Measurements from ENCODE around the gene NCLN.
"Not testable (repeated sequence)": the region's sequence is repeated elsewhere in the genome, so short reads cannot be mapped to it uniquely, and the experiment has no call there.

The NCLN gene

DNA sequence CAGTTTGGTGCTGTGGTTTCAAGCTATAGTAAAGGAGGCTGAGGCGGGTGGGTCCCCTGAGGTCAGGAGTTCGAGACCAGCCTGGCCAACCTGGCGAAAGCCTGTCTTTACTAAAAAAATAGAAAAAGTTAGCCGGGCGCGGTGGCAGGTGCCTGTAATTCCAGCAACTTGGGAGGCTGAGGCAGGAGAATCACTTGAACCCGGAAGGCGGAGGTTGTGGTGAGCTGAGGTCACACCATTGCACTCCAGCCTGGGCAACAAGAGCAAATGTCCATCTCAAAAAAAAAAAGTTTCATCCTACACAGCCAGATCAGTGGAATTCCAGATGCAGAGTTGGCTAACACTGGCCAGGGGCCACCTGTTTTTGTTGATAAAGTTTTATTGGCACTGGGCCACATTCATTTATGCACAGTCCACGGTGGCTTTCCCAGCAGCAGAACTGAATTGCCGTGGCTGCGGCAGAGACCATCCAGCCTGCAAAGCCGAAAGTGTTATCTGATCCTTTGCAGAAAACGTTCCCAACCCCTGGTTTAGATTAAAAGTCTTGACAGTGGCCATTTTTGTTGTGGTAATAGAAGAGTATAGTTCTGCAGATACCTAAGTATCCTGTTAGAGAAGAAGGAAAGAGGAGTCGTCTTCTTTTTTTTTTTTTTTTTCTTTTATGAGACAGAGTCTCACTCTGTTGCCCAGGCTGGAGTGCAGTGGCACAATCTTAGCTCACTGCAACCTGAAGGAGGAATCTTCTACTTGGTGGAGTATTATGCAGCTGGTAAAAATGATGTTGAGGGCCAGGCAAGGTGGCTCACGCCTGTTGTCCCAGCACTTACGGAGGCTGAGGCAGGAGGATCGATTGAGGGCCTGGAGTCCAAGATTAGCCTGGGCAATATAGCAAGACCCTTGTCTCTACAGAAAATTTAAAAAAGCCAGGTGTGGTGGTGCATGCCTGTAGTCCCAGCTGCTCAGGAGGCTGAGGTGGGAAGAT is 8.7 kb downstream of the NCLN start:
- Mint-ChIP-seq H3K4me1 (peaks cover 2% of the 10 kb centered on the region), H3K27me3 (no peaks in the 10 kb centered on the region), H3K9me3 (no peaks in the 10 kb centered on the region), H3K36me3 (ENCODE audit: low read depth) (peaks cover 15% of the 10 kb centered on the region), H3K27ac (no peak overlapping the region), H3K4me3 (no peak overlapping the region)
- no peak for DNase-seq
- no peak for ATAC-seq

DNA sequence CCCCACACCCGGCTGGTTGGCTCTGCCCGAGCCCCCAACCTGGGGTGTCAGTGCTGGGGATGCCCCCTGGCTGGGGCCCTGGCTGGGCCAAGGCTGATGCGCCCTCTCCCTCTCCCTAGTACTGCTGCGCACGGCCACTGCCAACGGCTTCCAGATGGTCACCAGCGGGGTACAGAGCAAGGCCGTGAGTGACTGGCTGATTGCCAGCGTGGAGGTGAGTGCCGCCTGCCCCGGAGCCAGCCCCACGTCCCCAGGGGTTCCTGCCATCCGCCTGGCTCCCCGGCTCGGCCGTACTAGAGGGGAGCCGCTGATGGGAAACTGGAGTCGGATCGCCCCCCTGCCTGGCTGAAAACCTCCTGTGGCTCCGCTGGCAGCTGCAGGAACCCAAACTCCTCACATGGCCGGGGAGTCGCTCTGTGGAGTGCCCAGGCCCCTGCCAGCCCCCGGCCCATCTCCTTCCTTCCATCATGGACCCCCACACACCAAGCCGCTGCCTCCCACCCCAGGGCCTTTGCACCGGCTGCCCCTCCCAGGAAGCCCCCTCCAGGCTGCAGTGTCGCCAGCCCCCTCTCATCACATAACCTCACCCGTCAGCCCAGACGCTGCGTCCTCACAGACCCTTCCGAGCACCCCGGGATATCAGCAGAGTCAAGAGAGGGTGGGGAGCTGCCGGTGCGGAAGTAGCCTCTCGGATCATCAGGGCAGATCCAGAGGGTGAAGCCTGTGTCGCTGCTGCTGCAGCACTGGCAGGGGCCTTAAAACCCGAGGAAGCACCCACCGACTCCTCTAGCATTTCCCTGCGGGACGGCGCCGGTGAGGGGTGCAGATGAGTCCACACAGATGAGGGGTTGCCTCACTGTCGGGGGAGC is 10.6 kb downstream of the NCLN start:
- Mint-ChIP-seq H3K4me1 (peaks cover 2% of the 10 kb centered on the region), H3K9me3 (no peaks in the 10 kb centered on the region), H3K27me3 (no peaks in the 10 kb centered on the region), H3K27ac (no peak overlapping the region), H3K4me3 (no peak overlapping the region), H3K36me3 (ENCODE audit: low read depth) (peaks cover 12% of the 10 kb centered on the region)
- ATAC-seq (no peak), DNase-seq (no peak)

DNA sequence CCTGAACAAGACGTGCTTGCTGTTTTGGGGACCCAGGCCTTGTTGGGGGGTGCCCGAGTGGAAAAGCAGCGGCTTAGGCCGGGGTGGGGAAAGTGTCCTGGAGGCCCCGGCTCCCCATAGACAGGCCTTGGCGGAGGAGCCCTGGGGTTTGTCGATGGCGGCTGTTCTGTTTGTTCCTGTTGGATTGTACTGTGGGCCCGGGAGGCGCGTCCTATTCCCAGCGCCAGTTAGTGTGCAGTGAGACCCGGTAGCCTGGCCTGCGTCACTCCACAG is 11.1 kb downstream of the NCLN start:
- peaks cover 12% of the 10 kb centered on the region for H3K36me3 Mint-ChIP-seq (ENCODE audit: low read depth)
- ATAC-seq, result no peak
- no peaks in the 10 kb centered on the region for H3K27me3 Mint-ChIP-seq
- peaks cover 2% of the 10 kb centered on the region for H3K4me1 Mint-ChIP-seq
- H3K4me3 Mint-ChIP-seq, result no peak overlapping the region
- H3K9me3 Mint-ChIP-seq, result no peaks in the 10 kb centered on the region
- no peak for DNase-seq
- H3K27ac Mint-ChIP-seq, result no peak overlapping the region

DNA sequence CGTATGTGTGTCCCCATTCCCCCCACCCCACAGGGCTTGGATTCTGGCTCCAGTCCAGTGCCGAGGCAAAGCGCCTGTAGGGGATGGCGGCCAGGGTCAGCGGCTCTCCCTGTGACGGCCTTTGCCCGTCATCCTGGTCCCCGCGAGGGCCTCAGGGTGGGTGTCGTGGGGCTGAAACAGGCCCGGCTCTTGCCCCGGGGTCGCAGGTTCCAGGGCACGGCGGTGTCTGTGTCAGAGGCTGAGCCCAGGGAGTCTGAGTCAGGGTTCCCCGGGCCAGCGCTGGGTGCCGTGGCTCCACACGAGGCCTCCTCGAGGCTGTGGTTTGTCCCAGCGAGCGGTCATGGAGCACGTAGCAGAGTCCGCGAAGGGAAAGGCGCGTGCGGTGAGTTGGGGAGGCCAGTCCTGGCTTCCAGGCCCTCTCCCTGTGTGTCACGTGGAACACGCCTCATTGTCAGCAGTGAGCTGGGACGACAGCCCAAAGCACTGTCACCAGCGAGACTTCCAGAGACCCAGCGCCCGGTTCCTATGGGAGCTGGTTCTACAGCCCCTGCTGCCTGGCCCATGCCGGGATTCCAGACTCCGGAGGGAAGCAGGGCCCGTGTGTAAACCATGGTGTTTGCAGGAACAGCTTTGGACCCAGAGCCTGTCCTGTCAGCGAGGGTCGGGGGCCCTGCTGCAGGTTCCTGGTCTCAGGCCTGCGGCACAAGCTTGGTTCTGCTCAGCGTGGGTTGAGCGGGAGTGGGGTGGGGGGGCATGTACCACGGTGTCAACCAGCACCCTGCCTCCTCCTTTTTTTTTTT is 13.4 kb downstream of the NCLN start:
- Mint-ChIP-seq H3K36me3 (ENCODE audit: low read depth) (peaks cover 10% of the 10 kb centered on the region), H3K27me3 (no peaks in the 10 kb centered on the region), H3K4me1 (no peaks in the 10 kb centered on the region), H3K4me3 (no peak overlapping the region), H3K27ac (no peak overlapping the region), H3K9me3 (no peaks in the 10 kb centered on the region)
- ATAC-seq (no peak), DNase-seq (no peak)

DNA sequence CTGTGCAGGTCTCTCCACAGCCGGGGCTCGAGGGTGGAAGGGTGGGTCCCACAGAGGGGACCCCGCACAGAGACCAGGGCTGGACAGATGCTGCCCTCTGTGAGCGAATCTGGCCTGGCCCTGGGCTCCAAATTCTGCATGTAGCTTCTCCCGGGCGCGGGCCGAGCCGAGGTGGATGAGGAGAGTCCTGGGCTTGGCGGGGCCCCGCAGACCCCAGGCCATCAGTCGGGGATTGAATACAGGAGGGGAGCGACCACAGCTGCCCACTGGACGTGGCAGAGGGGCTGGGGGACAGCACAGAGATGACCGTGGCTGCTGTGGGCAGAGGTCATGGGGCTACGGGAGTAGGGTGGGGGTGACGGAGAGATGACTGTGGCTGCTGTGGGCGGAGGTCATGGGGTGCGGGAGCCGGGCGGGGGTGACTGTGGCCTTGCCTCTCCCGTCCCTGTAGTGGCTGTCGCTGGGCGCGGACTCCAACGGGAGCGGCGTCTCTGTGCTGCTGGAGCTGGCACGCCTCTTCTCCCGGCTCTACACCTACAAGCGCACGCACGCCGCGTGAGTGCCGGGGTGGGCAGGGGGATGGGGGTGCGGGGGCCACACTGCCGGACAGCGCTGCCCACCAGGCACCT is 15.5 kb downstream of the NCLN start:
- no peak overlapping the region for H3K27ac Mint-ChIP-seq
- H3K27me3 Mint-ChIP-seq, result no peaks in the 10 kb centered on the region
- no peaks in the 10 kb centered on the region for H3K9me3 Mint-ChIP-seq
- ATAC-seq, result no peak
- DNase-seq, result no peak
- H3K4me1 Mint-ChIP-seq, result no peaks in the 10 kb centered on the region
- no peak overlapping the region for H3K4me3 Mint-ChIP-seq
- peaks cover 2% of the 10 kb centered on the region for H3K36me3 Mint-ChIP-seq (ENCODE audit: low read depth)

DNA sequence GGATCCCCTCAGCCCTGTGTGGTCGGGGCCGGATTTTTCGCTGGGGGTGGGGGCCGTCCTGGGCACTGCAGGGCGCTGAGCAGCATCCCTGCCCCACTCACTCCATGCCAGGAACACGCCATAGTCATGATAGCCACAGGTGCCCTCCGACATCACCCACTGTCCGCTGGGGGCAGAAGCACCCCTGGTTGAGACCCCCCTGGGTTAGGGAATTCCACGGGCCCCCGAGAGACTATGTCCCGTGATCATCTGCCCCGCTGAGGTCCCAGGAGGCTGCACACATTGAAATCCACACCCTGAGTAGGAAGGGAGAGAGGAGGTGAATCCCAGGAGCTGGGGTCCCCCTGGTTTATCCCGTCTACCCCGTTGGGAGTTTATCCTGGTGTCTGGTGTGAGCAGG is 16.2 kb downstream of the NCLN start:
- ATAC-seq (no peak), DNase-seq (no peak)
- H3K27me3 Mint-ChIP-seq, result no peaks in the 10 kb centered on the region
- no peaks in the 10 kb centered on the region for H3K9me3 Mint-ChIP-seq
- no peak overlapping the region for H3K27ac Mint-ChIP-seq
- no peak overlapping the region for H3K4me3 Mint-ChIP-seq
- no peaks in the 10 kb centered on the region for H3K4me1 Mint-ChIP-seq
- peaks cover 2% of the 10 kb centered on the region for H3K36me3 Mint-ChIP-seq (ENCODE audit: low read depth)

DNA sequence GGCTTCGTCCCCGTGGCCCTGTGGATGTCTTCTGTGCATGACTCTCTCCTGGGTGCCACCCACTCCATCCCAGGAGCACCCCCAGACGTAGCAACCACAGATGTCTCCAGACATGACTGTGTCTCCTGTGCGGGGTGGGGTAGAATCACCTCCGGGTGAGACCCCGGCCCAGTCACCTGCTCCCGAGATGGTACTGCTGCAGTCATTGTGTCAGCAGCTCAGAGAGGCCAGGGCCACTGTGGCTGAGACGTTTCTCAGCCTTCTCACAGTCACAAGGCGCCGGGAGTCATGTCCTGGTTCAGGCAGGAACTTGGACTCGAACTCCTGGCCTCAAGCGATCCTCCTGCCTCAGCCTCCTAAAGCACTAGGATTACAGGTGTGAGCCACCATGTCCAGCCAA is 16.6 kb downstream of the NCLN start:
- Mint-ChIP-seq H3K36me3 (ENCODE audit: low read depth) (peaks cover 2% of the 10 kb centered on the region), H3K4me1 (no peaks in the 10 kb centered on the region), H3K27me3 (no peaks in the 10 kb centered on the region), H3K9me3 (no peaks in the 10 kb centered on the region), H3K4me3 (no peak overlapping the region), H3K27ac (no peak overlapping the region)
- ATAC-seq, result no peak
- DNase-seq, result no peak

DNA sequence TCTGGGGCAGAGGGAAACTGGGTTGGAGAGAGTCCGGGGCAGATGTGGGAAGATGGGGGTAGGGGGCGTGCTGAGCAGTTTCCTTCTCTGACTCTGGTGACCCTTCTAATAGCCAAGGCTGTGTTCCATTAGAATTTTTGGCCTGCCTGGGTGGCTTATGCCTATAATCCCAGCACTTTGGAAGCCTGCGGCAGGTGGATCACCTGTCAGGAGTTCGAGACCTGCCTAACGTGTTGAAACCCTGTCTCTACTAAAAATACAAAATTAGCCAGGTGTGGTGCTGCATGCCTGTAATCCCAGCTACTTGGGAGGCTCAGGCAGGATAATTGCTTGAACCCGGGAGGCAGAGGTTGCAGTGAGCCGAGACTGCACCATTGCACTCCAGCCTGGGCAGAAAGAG is 17.2 kb downstream of the NCLN start:
- not testable (repeated sequence) for H3K36me3 Mint-ChIP-seq (ENCODE audit: low read depth); H3K27me3 Mint-ChIP-seq; ATAC-seq; H3K4me1 Mint-ChIP-seq; H3K27ac Mint-ChIP-seq; DNase-seq; H3K9me3 Mint-ChIP-seq; H3K4me3 Mint-ChIP-seq

DNA sequence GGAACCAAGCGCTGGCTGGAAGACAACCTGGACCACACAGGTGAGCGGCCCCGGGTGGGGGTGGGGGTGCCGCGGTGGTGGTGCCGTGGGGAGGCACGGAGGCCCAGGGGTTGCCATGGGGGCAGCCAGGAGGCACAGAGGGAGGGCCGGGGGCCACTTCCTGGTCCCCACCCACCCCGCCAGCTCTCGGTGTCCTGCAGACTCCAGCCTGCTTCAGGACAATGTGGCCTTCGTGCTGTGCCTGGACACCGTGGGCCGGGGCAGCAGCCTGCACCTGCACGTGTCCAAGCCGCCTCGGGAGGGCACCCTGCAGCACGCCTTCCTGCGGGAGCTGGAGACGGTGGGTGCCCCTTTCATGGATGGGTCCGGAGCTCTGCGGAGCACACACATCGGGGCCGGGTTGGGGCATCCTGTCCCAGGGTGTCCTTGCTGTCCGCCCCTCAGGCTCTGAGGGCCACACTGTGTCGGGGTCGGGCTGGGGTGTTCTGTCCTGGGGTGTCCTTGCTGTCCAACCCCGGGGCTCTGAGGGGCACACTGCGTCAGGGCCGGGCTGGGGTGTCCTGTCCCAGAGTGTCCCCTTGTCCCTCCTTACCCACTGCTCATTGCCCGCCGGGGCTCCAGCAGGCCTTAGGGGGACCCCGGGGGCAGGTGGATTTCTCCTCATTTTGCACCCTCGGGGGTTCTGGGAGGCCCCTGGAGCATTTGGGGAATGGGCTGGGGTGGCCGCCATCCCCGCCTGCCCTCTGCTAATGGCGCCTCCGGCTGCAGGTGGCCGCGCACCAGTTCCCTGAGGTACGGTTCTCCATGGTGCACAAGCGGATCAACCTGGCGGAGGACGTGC is 18.3 kb downstream of the NCLN start:
- Mint-ChIP-seq H3K4me1 (no peaks in the 10 kb centered on the region), H3K27ac (no peak overlapping the region), H3K36me3 (ENCODE audit: low read depth) (peaks cover 4% of the 10 kb centered on the region), H3K9me3 (no peaks in the 10 kb centered on the region), H3K27me3 (no peaks in the 10 kb centered on the region), H3K4me3 (no peak overlapping the region)
- ATAC-seq, result no peak
- no peak for DNase-seq

DNA sequence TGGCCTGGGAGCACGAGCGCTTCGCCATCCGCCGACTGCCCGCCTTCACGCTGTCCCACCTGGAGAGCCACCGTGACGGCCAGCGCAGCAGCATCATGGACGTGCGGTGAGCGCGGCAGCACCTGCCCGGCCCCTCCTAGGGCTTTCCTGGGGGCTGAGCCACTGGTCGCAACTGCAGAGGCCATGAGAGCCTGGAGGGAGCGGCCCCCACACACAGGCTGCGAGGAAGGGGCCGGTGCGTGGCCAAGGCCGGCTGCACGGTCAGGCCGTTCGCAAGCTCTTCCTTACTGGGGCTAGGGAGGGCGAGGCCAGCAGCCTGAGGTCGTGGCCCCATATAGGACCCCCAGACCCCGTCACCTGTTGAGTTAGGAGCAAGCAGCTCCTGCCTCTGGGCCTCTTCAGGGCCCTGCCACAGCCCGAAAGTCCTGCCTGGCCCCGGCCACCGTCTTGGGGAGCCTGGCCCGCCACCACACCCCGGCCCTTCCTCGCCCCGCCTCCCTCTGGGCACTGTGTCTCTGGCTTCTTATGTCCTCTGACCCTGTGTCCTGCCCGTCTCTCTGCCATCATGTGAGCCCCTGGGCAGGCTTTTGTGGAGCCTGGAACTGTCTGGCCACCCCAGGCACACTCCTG is 19.0 kb downstream of the NCLN start:
- DNase-seq, result no peak
- ATAC-seq, result no peak
- no peak overlapping the region for H3K4me3 Mint-ChIP-seq
- no peaks in the 10 kb centered on the region for H3K27me3 Mint-ChIP-seq
- peaks cover 4% of the 10 kb centered on the region for H3K36me3 Mint-ChIP-seq (ENCODE audit: low read depth)
- H3K27ac Mint-ChIP-seq, result no peak overlapping the region
- H3K9me3 Mint-ChIP-seq, result no peaks in the 10 kb centered on the region
- H3K4me1 Mint-ChIP-seq, result no peaks in the 10 kb centered on the region

DNA sequence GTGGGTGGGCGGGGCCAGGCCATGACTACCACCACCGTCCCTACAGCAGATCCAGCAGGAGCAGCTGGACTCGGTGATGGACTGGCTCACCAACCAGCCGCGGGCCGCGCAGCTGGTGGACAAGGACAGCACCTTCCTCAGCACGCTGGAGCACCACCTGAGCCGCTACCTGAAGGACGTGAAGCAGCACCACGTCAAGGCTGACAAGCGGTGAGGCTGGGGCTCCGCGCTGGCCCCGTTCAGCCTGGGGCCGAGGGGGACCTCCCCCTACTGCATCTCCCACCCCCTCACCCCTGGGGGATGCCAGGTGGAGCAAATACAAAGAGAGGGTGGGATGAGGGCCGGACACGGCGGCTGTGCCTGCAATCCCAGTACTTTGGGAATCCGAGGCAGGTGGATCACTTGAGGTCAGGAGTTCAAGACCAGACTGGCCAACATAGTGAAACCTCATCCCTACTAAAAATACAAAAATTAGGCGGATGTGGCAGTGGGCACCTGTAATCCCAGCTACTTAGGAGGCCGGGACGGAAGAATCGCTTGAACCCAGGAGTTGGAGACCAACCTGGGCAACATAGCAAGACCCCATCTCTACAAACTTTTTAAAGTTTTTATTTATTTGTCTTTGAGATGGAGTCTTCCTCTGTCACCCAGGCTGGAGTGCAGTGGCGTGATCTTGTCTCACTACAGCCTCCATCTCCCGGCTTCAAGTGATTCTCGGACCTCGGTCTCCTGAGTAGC is 20.7 kb downstream of the NCLN start:
- no peak overlapping the region for H3K27ac Mint-ChIP-seq
- no peak for DNase-seq
- peaks cover 4% of the 10 kb centered on the region for H3K36me3 Mint-ChIP-seq (ENCODE audit: low read depth)
- no peak for ATAC-seq
- no peaks in the 10 kb centered on the region for H3K4me1 Mint-ChIP-seq
- no peaks in the 10 kb centered on the region for H3K27me3 Mint-ChIP-seq
- H3K4me3 Mint-ChIP-seq, result no peak overlapping the region
- no peaks in the 10 kb centered on the region for H3K9me3 Mint-ChIP-seq

DNA sequence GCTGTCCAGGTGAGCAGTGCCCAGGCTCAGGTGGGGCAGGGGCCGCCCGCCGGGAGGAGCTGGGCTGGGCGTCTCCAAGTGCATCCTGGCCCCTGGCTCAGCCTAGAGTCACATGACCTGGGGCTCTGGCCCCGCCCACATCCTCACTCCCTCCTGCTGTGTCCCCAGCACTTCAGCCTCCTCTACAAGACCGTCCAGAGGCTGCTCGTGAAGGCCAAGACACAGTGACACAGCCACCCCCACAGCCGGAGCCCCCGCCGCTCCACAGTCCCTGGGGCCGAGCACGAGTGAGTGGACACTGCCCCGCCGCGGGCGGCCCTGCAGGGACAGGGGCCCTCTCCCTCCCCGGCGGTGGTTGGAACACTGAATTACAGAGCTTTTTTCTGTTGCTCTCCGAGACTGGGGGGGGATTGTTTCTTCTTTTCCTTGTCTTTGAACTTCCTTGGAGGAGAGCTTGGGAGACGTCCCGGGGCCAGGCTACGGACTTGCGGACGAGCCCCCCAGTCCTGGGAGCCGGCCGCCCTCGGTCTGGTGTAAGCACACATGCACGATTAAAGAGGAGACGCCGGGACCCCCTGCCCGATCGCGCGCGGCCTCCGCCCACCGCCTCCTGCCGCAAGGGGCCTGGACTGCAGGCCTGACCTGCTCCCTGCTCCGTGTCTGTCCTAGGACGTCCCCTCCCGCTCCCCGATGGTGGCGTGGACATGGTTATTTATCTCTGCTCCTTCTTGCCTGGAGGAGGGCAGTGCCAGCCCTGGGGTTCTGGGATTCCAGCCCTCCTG is 21.9 kb downstream of the NCLN start:
- Mint-ChIP-seq H3K4me1 (no peaks in the 10 kb centered on the region), H3K36me3 (ENCODE audit: low read depth) (peaks cover 4% of the 10 kb centered on the region), H3K4me3 (no peak overlapping the region), H3K27me3 (no peaks in the 10 kb centered on the region), H3K27ac (no peak overlapping the region), H3K9me3 (no peaks in the 10 kb centered on the region)
- ATAC-seq (no peak), DNase-seq (no peak)
